ENCODE results near the gene VPS13C. TPM values are rescaled to one million over a fixed set of nuclear protein-coding genes. Genes with fewer than 3 reads are reported as not detected.

Gene VPS13C
- polyA plus RNA-seq, 3 donors, result 12.0 to 32.2 (median 18.4) TPM

- peak; percentile 25 to 65 (median 35) for DNase-seq
- no peaks in the 10 kb centered on the region for H3K9me3 ChIP-seq (replicated peaks in 1 of 2; ENCODE audit: control insufficient read depth in 1 of 2, insufficient read depth in 1 of 2, low read length in 2 of 2)
Measured at GRCh38 chr15:62071711-62072308, 11.6 kb upstream of the VPS13C start.

GRCh38 chr15:62069551-62069950, 9.3 kb upstream of the VPS13C start:
- Histone ChIP-seq H3K4me3 (replicated peaks in 1 of 3; ENCODE audit: low read depth in 2 of 3, low read length in 3 of 3) (no peak overlapping the region), H3K27ac (ENCODE audit: low read depth in 1 of 2, low read length in 2 of 2) (no peak overlapping the region), H3K9me3 (replicated peaks in 1 of 2; ENCODE audit: control insufficient read depth in 1 of 2, insufficient read depth in 1 of 2, low read length in 2 of 2) (peaks cover 0 to 9% of the 10 kb centered on the region in 2 donors), H4K20me1 (ENCODE audit: insufficient read depth, low read length) (peaks cover 6% of the 10 kb centered on the region), H3K4me2 (replicated peaks; ENCODE audit: extremely low read depth, low read length, poor library complexity, severe bottlenecking) (no peak overlapping the region), H3K36me3 (replicated peaks in 1 of 2; ENCODE audit: control insufficient read depth in 1 of 2, insufficient read depth in 2 of 2, low read length in 2 of 2) (no peaks in the 10 kb centered on the region), H3K9ac (ENCODE audit: insufficient read depth, low read length, poor library complexity, severe bottlenecking) (no peak overlapping the region), H3K4me1 (ENCODE audit: control insufficient read depth in 1 of 2, insufficient read depth in 2 of 2, low read length in 2 of 2) (peaks cover 25 to 29% of the 10 kb centered on the region in 2 donors), H2AFZ (ENCODE audit: insufficient read depth, low read depth, low read length, poor library complexity, severe bottlenecking) (no peak overlapping the region), H3K27me3 (ENCODE audit: control insufficient read depth in 2 of 2, insufficient read depth in 2 of 2, low read length in 2 of 2) (peaks cover 44 to 54% of the 10 kb centered on the region in 2 donors), H3K79me2 (ENCODE audit: insufficient read depth, low read length) (no peaks in the 10 kb centered on the region)
- no peak for TF ChIP-seq CTCF (IDR thresholded peaks at IDR 0.05)
- H3K36me3 Mint-ChIP-seq, result peaks cover 0 to 7% of the 10 kb centered on the region in 2 donors
- no CpG with 5 or more reads among the region's 5 CpGs for WGBS (ENCODE audit: insufficient coverage)
- intact Hi-C loops (cut with micrococcal nuclease), result no loop called here
- peaks cover 25% of the 10 kb centered on the region for H3K4me1 Mint-ChIP-seq
- H3K4me3 Mint-ChIP-seq, result peak overlapping the region in 1 of 2 donors; percentile 42
- peaks cover 46 to 49% (median 46%) of the 10 kb centered on the region in 3 donors for H3K27me3 Mint-ChIP-seq (ENCODE audit: low read depth in 3 of 3)
- H3K9me3 Mint-ChIP-seq, result peaks cover 0 to 15% (median 4%) of the 10 kb centered on the region in 7 donors
- no peak for DNase-seq
- no peak overlapping the region for H3K27ac Mint-ChIP-seq

More at GRCh38 chr15:62071711-62072308, 11.6 kb upstream of the VPS13C start:
- H3K4me3 Mint-ChIP-seq, result no peak overlapping the region
- peaks cover 0 to 7% of the 10 kb centered on the region in 2 donors for H3K36me3 Mint-ChIP-seq
- peak; percentile 85 for TF ChIP-seq CTCF (IDR thresholded peaks at IDR 0.05)
- intact Hi-C loops (cut with micrococcal nuclease), result no loop called here
- H3K4me1 Mint-ChIP-seq, result peaks cover 19% of the 10 kb centered on the region
- H3K79me2 ChIP-seq (ENCODE audit: insufficient read depth, low read length), result no peaks in the 10 kb centered on the region
- H2AFZ ChIP-seq (ENCODE audit: insufficient read depth, low read depth, low read length, poor library complexity, severe bottlenecking), result no peak overlapping the region
- H3K27me3 Mint-ChIP-seq (ENCODE audit: low read depth in 3 of 3), result peaks cover 25 to 30% (median 29%) of the 10 kb centered on the region in 3 donors
- H3K9ac ChIP-seq (ENCODE audit: insufficient read depth, low read length, poor library complexity, severe bottlenecking), result no peak overlapping the region
- no peaks in the 10 kb centered on the region for H3K36me3 ChIP-seq (replicated peaks in 1 of 2; ENCODE audit: control insufficient read depth in 1 of 2, insufficient read depth in 2 of 2, low read length in 2 of 2)
- H3K4me1 ChIP-seq (ENCODE audit: control insufficient read depth in 1 of 2, insufficient read depth in 2 of 2, low read length in 2 of 2), result peaks cover 20 to 22% of the 10 kb centered on the region in 2 donors
- H3K4me3 ChIP-seq (replicated peaks in 1 of 3; ENCODE audit: low read depth in 2 of 3, low read length in 3 of 3), result no peak overlapping the region
- peaks cover 24 to 32% of the 10 kb centered on the region in 2 donors for H3K27me3 ChIP-seq (ENCODE audit: control insufficient read depth in 2 of 2, insufficient read depth in 2 of 2, low read length in 2 of 2)
- no peak overlapping the region for H3K27ac Mint-ChIP-seq
- peaks cover 6% of the 10 kb centered on the region for H4K20me1 ChIP-seq (ENCODE audit: insufficient read depth, low read length)
- H3K9me3 Mint-ChIP-seq, result peaks cover 0 to 11% (median 4%) of the 10 kb centered on the region in 7 donors
- H3K4me2 ChIP-seq (replicated peaks; ENCODE audit: extremely low read depth, low read length, poor library complexity, severe bottlenecking), result no peak overlapping the region
- no peak overlapping the region for H3K27ac ChIP-seq (ENCODE audit: low read depth in 1 of 2, low read length in 2 of 2)

Measured in CD14-positive monocyte (primary cell).